Parathyroid adenoma (tissue), 2 donors: ENCODE measurements around the gene NNT.
"Not testable (repeated sequence)": the region's sequence is repeated elsewhere in the genome, so short reads cannot be mapped to it uniquely, and the experiment has no call there.

Source experiments
- H2AFZ ChIP-seq: fragments of 300-600 bp; sonication (generic); one replicate; pipeline ENCODE4 v1.7.0; 2017; ENCODE audit warnings: antibody characterized with exemption, mild to moderate bottlenecking
- H3K27ac ChIP-seq: fragments of 300-600 bp; sonication (generic); one replicate; pipeline ENCODE4 v1.7.0; 2017
- H3K27me3 ChIP-seq: fragments of 300-600 bp; sonication (generic); one replicate; pipeline ENCODE4 v1.7.0; 2017; ENCODE audit warnings: low read length; ENCODE audit not compliant: control insufficient read depth, insufficient read depth
- H3K36me3 ChIP-seq: fragments of 300-600 bp; sonication (generic); one replicate; pipeline ENCODE4 v1.7.0; 2017; ENCODE audit warnings: low read length; ENCODE audit not compliant: control insufficient read depth, insufficient read depth
- H3K4me1 ChIP-seq: fragments of 300-600 bp; sonication (generic); one replicate; pipeline ENCODE4 v1.7.0; 2017; ENCODE audit warnings: control low read depth
- H3K4me2 ChIP-seq: fragments of 300-600 bp; sonication (generic); one replicate; pipeline ENCODE4 v1.7.0; 2017; ENCODE audit warnings: low read length
- H3K4me3 ChIP-seq: fragments of 300-600 bp; sonication (generic); one replicate; pipeline ENCODE4 v1.7.0; 2017; ENCODE audit warnings: low read depth, low read length
- H3K79me2 ChIP-seq: fragments of 300-600 bp; sonication (generic); one replicate; pipeline ENCODE4 v1.7.0; 2017; ENCODE audit warnings: control low read depth
- H3K9ac ChIP-seq: fragments of 300-600 bp; sonication (generic); one replicate; pipeline ENCODE4 v1.7.0; 2017; ENCODE audit warnings: mild to moderate bottlenecking
- H3K9me3 ChIP-seq: fragments of 300-600 bp; sonication (generic); one replicate; pipeline ENCODE4 v1.7.0; 2017; ENCODE audit warnings: low read length; ENCODE audit not compliant: control insufficient read depth
- TF ChIP-seq, protein P1 (sequence below): fragments of 300-600 bp; sonication (generic); IDR thresholded peaks from one replicate; pipeline ENCODE4 v1.7.0; 2017; ENCODE audit warnings: antibody characterized with exemption, mild to moderate bottlenecking
- donor health status: primary hyperparathyroidism.

Gene NNT

DNA sequence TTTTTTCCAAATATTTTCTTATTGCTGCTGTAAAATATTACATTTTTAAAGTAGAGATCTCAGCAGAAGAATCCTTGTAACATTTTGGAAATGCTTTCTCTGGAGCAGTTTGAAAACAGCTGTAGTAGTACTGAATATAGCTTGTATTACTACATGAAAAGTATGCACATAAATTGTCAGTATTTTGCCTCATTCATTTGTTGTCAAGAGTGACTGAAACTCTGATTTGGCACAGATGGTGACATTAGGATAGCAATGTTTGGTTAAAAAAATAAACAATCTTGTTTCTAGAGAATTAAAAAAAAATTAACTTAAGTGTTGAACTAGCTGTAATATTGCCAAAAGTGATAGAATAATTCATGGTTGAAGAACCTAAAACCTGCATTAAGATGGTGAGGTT is 90.4 kb downstream of the NNT start:
- Histone ChIP-seq H3K9me3 (no peaks in the 10 kb centered on the region), H3K4me2 (no peak overlapping the region), H3K9ac (no peak overlapping the region), H2AFZ (no peak overlapping the region), H3K79me2 (peaks cover 4% of the 10 kb centered on the region), H3K36me3 (no peaks in the 10 kb centered on the region), H3K27ac (no peak overlapping the region), H3K4me3 (no peak overlapping the region), H3K27me3 (no peaks in the 10 kb centered on the region), H3K4me1 (no peaks in the 10 kb centered on the region)
- TF ChIP-seq, protein P1, sequence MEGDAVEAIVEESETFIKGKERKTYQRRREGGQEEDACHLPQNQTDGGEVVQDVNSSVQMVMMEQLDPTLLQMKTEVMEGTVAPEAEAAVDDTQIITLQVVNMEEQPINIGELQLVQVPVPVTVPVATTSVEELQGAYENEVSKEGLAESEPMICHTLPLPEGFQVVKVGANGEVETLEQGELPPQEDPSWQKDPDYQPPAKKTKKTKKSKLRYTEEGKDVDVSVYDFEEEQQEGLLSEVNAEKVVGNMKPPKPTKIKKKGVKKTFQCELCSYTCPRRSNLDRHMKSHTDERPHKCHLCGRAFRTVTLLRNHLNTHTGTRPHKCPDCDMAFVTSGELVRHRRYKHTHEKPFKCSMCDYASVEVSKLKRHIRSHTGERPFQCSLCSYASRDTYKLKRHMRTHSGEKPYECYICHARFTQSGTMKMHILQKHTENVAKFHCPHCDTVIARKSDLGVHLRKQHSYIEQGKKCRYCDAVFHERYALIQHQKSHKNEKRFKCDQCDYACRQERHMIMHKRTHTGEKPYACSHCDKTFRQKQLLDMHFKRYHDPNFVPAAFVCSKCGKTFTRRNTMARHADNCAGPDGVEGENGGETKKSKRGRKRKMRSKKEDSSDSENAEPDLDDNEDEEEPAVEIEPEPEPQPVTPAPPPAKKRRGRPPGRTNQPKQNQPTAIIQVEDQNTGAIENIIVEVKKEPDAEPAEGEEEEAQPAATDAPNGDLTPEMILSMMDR = no peak

DNA sequence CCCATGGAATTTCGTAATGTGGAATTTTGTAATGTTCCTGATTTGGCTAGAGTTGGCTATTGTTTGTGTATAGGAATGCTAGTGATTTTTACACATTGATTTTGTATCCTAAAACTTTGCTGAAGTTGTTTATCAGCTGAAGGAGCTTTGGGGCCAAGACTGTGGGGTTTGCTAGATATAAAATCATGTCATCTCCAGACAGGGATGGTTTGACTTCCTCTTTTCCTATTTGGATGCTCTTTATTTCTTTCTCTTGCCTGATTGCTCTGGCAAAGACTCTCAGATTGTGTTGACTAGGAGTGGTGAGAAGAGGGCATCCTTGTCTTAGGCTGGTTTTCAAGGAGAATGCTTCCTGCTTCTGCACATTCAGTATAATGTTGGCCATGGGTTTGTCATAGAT is 91.0 kb downstream of the NNT start:
- no peak overlapping the region for H2AFZ ChIP-seq
- H3K4me2 ChIP-seq = no peak overlapping the region
- no peaks in the 10 kb centered on the region for H3K4me1 ChIP-seq
- no peaks in the 10 kb centered on the region for H3K27me3 ChIP-seq
- no peaks in the 10 kb centered on the region for H3K36me3 ChIP-seq
- H3K9ac ChIP-seq = no peak overlapping the region
- TF ChIP-seq, protein P1 = no peak
- no peak overlapping the region for H3K27ac ChIP-seq
- H3K9me3 ChIP-seq = no peaks in the 10 kb centered on the region
- H3K79me2 ChIP-seq = peaks cover 4% of the 10 kb centered on the region
- no peak overlapping the region for H3K4me3 ChIP-seq

DNA sequence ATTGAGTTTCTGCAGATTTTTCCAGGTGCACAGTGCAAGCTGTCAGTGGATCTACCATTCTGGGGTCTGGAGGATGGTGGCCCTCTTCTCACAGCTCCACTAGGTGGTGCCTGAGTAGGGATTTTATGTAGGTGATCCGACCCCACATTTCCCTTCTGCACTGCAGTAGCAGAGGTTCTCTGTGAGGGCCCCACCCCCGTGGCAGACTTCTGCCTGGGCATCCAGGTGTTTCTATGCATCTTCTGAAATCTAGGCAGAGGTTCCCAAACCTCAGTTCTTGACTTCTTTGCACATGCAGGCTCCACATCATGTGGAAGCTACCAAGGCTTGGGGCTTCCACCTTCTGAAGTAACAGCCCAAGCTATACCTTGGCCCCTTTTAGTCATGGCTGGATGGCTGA is 93.5 kb downstream of the NNT start:
- H3K79me2 ChIP-seq, H3K4me3 ChIP-seq, H3K4me2 ChIP-seq, H2AFZ ChIP-seq, H3K9ac ChIP-seq, H3K27ac ChIP-seq, H3K27me3 ChIP-seq, H3K9me3 ChIP-seq, H3K36me3 ChIP-seq, H3K4me1 ChIP-seq: not testable (repeated sequence)

DNA sequence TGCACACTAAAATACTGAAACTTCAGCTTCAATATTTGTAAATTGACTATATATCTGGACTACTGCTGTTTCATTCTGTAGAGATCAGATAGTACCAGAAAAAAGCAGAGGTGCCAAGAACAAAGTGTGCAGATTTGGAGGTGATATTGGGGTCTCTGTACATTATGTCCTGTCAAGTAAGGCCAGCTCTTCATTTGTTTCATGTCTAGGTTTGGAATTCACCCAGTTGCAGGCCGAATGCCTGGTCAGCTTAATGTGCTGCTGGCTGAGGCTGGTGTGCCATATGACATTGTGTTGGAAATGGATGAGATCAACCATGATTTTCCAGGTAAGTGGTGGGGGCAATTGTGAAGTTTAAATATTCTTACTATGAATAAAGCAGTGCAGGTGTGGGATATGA is 96.9 kb downstream of the NNT start:
- no peaks in the 10 kb centered on the region for H3K9me3 ChIP-seq
- TF ChIP-seq, protein P1 = no peak
- no peak overlapping the region for H3K27ac ChIP-seq
- H3K4me1 ChIP-seq = no peaks in the 10 kb centered on the region
- H3K4me3 ChIP-seq = no peak overlapping the region
- H3K27me3 ChIP-seq = no peaks in the 10 kb centered on the region
- H2AFZ ChIP-seq = no peak overlapping the region
- H3K79me2 ChIP-seq = no peaks in the 10 kb centered on the region
- no peaks in the 10 kb centered on the region for H3K36me3 ChIP-seq
- no peak overlapping the region for H3K4me2 ChIP-seq
- H3K9ac ChIP-seq = no peak overlapping the region

DNA sequence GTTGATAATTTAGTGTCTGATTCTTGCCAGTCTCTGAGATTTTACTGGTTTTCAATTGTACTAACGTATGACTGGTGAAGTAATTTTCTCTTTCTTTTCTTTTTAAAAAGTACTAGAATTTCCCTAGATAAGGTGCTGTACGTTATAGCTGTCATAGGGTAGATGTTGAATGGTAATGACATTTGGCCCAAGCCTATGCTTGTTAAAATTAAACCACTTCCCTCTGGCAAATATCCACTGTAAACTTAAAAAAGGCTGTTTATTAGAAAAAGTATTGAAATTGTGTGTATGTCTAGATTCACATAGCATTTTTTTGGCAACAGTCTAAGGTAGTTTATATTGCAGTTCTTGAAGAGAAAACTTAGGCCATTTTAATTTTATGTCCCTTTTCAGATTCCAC is 97.6 kb downstream of the NNT start:
- no peaks in the 10 kb centered on the region for H3K9me3 ChIP-seq
- H3K27me3 ChIP-seq = no peaks in the 10 kb centered on the region
- H3K4me2 ChIP-seq = no peak overlapping the region
- H2AFZ ChIP-seq = no peak overlapping the region
- no peaks in the 10 kb centered on the region for H3K4me1 ChIP-seq
- H3K36me3 ChIP-seq = no peaks in the 10 kb centered on the region
- H3K79me2 ChIP-seq = no peaks in the 10 kb centered on the region
- TF ChIP-seq, protein P1 = no peak
- H3K4me3 ChIP-seq = no peak overlapping the region
- no peak overlapping the region for H3K27ac ChIP-seq
- H3K9ac ChIP-seq = no peak overlapping the region
